Cardiac fibroblast (primary cell): ENCODE measurements around the gene P3H2.

ENCODE experiments used
- DNase-seq, 2 donors: peaks; one replicate each; pipeline versions ENCODE4 v3.0.0 to v3.0.0-alpha.2; 2010; ENCODE audit warnings: low read depth in 2 of 2
- H3K4me3 ChIP-seq, 2 donors: replicated peaks in 1 of 2; 1 replicate in 1 of 2; 2 replicates in 1 of 2; pipeline ENCODE4 v1.5.1; 2011; ENCODE audit warnings: low read depth in 2 of 2, low read length in 2 of 2, mild to moderate bottlenecking in 2 of 2, moderate library complexity in 1 of 2
- CTCF ChIP-seq: IDR thresholded peaks from one replicate; pipeline ENCODE4 v1.5.1; 2011; ENCODE audit warnings: low read depth, mild to moderate bottlenecking, low read length, inconsistent platforms

Gene P3H2

GRCh38 chr3:189941125-189941524 is 179.6 kb downstream of the P3H2 start:
- H3K4me3 ChIP-seq, result no peak overlapping the region
- TF ChIP-seq CTCF, result no peak
- DNase-seq, result no peak

- no peak for TF ChIP-seq CTCF
- no peak overlapping the region for H3K4me3 ChIP-seq
- DNase-seq, result peak; percentile 70 to 97
Measured at GRCh38 chr3:189937302-189938127, 183.2 kb downstream of the P3H2 start.

- peak in 1 of 2 donors; percentile 69 for DNase-seq
- no peak for TF ChIP-seq CTCF
- H3K4me3 ChIP-seq, result no peak overlapping the region
Measured at GRCh38 chr3:189936201-189936945, 184.3 kb downstream of the P3H2 start.

- TF ChIP-seq CTCF, result no peak
- DNase-seq, result peak in 1 of 2 donors; percentile 44
- no peak overlapping the region for H3K4me3 ChIP-seq
Measured at GRCh38 chr3:189927975-189928895, 192.5 kb downstream of the P3H2 start.

- no peak for TF ChIP-seq CTCF
- no peak for DNase-seq
- no peak overlapping the region for H3K4me3 ChIP-seq
Measured at GRCh38 chr3:189921770-189922169, 198.9 kb downstream of the P3H2 start.

- DNase-seq, result peak; percentile 81 to 96
- no peak overlapping the region for H3K4me3 ChIP-seq
Measured at GRCh38 chr3:189914799-189915198, 205.9 kb downstream of the P3H2 start.

More at GRCh38 chr3:189914799-189915198, 205.9 kb downstream of the P3H2 start:
- no peak for TF ChIP-seq CTCF
